Testis (tissue), 2 donors: ENCODE data around the gene RIMBP3B.
"Not testable (repeated sequence)": the region's sequence is repeated elsewhere in the genome, so short reads cannot be mapped to it uniquely, and the experiment has no call there.

Source experiments
- CTCF ChIP-seq, 3 experiments: fragments of 450-650 bp in 2 of 3; fragments of 200-600 bp in 1 of 3; sonication (generic) in 1 of 3; IDR thresholded peaks; one replicate each; pipeline ENCODE4 v1.5.1; 2016 to 2019; ENCODE audit warnings: antibody characterized with exemption in 3 of 3, mild to moderate bottlenecking in 2 of 3, moderate library complexity in 1 of 3
- POLR2A ChIP-seq: fragments of 450-650 bp; IDR thresholded peaks from one replicate; pipeline ENCODE4 v1.6.1; 2017; ENCODE audit warnings: antibody characterized with exemption, mild to moderate bottlenecking, moderate library complexity

DNA sequence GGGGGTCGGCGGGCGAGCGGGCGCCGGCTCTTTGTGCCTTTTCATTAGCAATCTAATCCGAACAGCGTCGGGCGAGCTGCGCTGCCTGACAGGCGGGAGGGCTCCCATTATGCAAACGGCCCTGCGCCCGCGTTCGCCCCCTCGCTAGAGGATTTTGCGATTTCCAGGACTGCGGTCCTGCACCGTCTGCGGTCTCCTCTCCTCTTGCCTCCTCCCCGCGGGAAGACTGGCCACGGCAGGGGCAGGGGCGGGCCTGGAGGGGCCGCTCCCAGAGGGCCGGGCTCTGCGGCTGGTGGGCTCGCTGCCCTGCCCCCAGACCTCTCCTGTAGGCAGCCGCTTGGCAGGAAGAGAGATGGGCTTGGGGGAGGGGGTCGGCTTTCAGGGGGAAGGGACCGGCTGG is 34.3 kb downstream of the RIMBP3B start:
- TF ChIP-seq CTCF (IDR thresholded peaks at IDR 0.05); POLR2A: not testable (repeated sequence)
